AG04450 (cell line): Measurements from ENCODE around the gene CUL7. TPM values are rescaled to one million over a fixed set of nuclear protein-coding genes. Genes with fewer than 3 reads are reported as not detected.

Source experiments
- CTCF ChIA-PET: fragments of 300-600, 350-600 bp; formaldehyde crosslinking; extraction: SDS; loops from one replicate; lab custom pipeline; 2022; ENCODE audit warnings: antibody characterized with exemption, inconsistent platforms; lab: Charles Lee
- POLR2A ChIA-PET: fragments of 350-600 bp; formaldehyde crosslinking; extraction: SDS; loops from one replicate; lab custom pipeline; 2021; ENCODE audit warnings: antibody characterized with exemption, inconsistent platforms; lab: Yijun Ruan, JAX
- DNase-seq: peaks from one replicate; pipeline ENCODE4 v3.0.0-alpha.2; 2011; ENCODE audit warnings: low read depth, low spot score
- H3K27ac ChIP-seq: one replicate; pipeline ENCODE4 v1.5.1; 2012; ENCODE audit warnings: low read depth, low read length, control low read depth
- H3K27me3 ChIP-seq: one replicate; pipeline ENCODE4 v1.6.0; 2012; ENCODE audit warnings: low read length; ENCODE audit not compliant: control insufficient read depth, insufficient read depth
- H3K4me3 ChIP-seq: 2 replicates; pipeline ENCODE4 v1.5.1; 2011; ENCODE audit warnings: mild to moderate bottlenecking, low read depth, low read length, control low read depth
- H3K9me3 ChIP-seq: 2 replicates; pipeline ENCODE4 v1.5.1; 2012; ENCODE audit warnings: low read length; ENCODE audit not compliant: control insufficient read depth, insufficient read depth
- polyA plus RNA-seq: library from polyadenylated mRNA; depleted of rRNA; stranded (reverse); fragments of >200 nt; gene quantifications from 2 replicates; pipeline ENCODE4 v1.2.3, GENCODE V29; 2011
- TF ChIP-seq, protein P1 (sequence below): IDR thresholded peaks from 2 replicates; pipeline ENCODE4 v1.5.1; 2011; ENCODE audit warnings: low read depth, low read length, control low read depth, inconsistent platforms

CUL7 gene
- polyA plus RNA-seq, 1 experiment: 37.5 TPM

GRCh38 chr6:43052842-43053544 lies 658 bp downstream of the CUL7 start:
- CTCF ChIA-PET: interaction anchor here (0.6 kb wide), 1 partner anchor 95 kb away, joined by 5 read pairs; no protein-coding TSS in a partner anchor
- H3K27ac ChIP-seq: peak overlapping the region; percentile 93
- POLR2A ChIA-PET: interaction anchor here (1.0 to 2.6 kb wide), 6 partner anchors 10 to 129 kb away, joined by 3 to 25 read pairs (median 4); partner anchors contain the start of genes CUL9, KLHDC3 and MEA1
- TF ChIP-seq, protein P1, sequence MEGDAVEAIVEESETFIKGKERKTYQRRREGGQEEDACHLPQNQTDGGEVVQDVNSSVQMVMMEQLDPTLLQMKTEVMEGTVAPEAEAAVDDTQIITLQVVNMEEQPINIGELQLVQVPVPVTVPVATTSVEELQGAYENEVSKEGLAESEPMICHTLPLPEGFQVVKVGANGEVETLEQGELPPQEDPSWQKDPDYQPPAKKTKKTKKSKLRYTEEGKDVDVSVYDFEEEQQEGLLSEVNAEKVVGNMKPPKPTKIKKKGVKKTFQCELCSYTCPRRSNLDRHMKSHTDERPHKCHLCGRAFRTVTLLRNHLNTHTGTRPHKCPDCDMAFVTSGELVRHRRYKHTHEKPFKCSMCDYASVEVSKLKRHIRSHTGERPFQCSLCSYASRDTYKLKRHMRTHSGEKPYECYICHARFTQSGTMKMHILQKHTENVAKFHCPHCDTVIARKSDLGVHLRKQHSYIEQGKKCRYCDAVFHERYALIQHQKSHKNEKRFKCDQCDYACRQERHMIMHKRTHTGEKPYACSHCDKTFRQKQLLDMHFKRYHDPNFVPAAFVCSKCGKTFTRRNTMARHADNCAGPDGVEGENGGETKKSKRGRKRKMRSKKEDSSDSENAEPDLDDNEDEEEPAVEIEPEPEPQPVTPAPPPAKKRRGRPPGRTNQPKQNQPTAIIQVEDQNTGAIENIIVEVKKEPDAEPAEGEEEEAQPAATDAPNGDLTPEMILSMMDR: no peak
- no peak for DNase-seq
- H3K9me3 ChIP-seq: peaks cover 4% of the 10 kb centered on the region; the same call in 1 of the 2 replicates
- peak overlapping the region; percentile 89 for H3K4me3 ChIP-seq
- H3K27me3 ChIP-seq: no peaks in the 10 kb centered on the region

DNA sequence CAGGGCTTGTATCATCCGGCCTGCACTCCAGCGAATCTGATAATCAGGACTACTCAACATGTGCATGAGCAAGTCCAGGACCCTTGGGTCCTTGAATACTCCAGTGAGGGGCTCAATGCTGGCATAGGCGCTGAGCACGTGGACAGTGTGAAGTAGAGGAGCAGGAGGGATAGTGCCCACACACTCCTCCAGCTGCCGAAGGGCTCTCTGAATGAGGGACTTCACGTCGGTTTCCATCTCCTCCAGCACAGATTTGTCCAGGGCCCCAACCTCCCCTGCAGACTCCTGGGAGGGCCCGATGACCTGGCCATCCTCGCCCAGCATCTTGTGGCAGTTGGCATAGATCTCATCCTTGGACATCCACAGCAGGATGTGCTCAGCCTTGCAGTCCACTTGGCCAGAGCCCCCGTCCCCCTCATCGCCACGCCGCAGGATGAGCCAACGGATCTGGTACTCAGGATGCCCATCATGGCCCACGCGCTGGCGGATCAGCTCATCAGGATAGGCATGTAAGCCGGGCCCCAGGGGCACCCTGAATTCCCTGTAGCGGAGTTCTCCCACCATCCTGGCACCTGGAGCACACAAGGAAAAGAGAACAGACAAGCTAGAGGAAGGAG lies 1.3 kb downstream of the CUL7 start:
- no peaks in the 10 kb centered on the region for H3K27me3 ChIP-seq
- CTCF ChIA-PET: no interaction called here
- TF ChIP-seq, protein P1: no peak
- H3K27ac ChIP-seq: peak overlapping the region; percentile 93
- DNase-seq: no peak
- POLR2A ChIA-PET: interaction anchor here (2.6 kb wide), 1 partner anchor 38 kb away, joined by 25 read pairs; the partner anchor contains the start of genes KLHDC3 and MEA1
- H3K9me3 ChIP-seq: peaks cover 4% of the 10 kb centered on the region; the same call in 1 of the 2 replicates
- peak overlapping the region; percentile 89 for H3K4me3 ChIP-seq

- H3K27me3 ChIP-seq: no peaks in the 10 kb centered on the region
- peaks cover 4% of the 10 kb centered on the region; the same call in 1 of the 2 replicates for H3K9me3 ChIP-seq
- DNase-seq: no peak
- ChIA-PET CTCF (interaction anchor here (2.6 kb wide), 1 partner anchor 93 kb away, joined by 10 read pairs; no protein-coding TSS in a partner anchor), POLR2A (interaction anchor here (0.5 kb wide), 1 partner anchor 28 kb away, joined by 6 read pairs; no protein-coding TSS in a partner anchor)
- TF ChIP-seq, protein P1: no peak
- no peak overlapping the region for H3K27ac ChIP-seq
- H3K4me3 ChIP-seq: peak overlapping the region; percentile 22; the same call in 1 of the 2 replicates
Measured at GRCh38 chr6:43050981-43051380, 2.7 kb downstream of the CUL7 start.

- CTCF ChIA-PET: interaction anchor here (1.3 kb wide), 1 partner anchor 96 kb away, joined by 5 read pairs; no protein-coding TSS in a partner anchor
- POLR2A ChIA-PET: interaction anchor here (0.6 kb wide), 1 partner anchor 135 kb away, joined by 3 read pairs; no protein-coding TSS in a partner anchor
Measured at GRCh38 chr6:43047998-43048397, 5.7 kb downstream of the CUL7 start.

More at GRCh38 chr6:43047998-43048397, 5.7 kb downstream of the CUL7 start:
- Histone ChIP-seq H3K27me3 (no peaks in the 10 kb centered on the region), H3K9me3 (no peaks in the 10 kb centered on the region; the same call in 1 of the 2 replicates), H3K4me3 (no peak overlapping the region), H3K27ac (no peak overlapping the region)
- DNase-seq: no peak
- TF ChIP-seq, protein P1: no peak
